ENCODE results near the gene TNP2.
"Not testable (repeated sequence)": the region's sequence is repeated elsewhere in the genome, so short reads cannot be mapped to it uniquely, and the experiment has no call there.

DNA sequence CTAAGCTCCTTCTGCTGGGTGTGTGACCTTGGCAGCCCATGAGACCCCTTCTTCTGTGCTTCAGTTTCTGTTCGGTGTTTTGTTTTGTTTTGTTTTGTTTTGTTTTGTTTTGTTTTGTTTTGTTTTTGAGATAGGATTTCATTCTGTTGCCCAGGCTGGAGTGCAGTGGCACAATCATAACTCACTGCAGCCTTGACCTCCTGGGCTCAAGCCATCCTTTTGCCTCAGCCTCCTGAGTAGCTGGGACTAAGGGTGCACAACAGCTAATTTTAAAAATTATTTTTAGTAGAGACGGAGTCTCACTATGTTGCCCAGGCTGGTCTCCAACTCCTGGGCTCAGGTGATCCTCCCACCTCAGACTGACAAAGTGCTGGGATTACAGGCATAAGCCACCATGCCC, 48.6 kb downstream of the TNP2 start:
- TF ChIP-seq TAF1, POLR2AphosphoS5, POLR2A (IDR thresholded peaks at IDR 0.05; ENCODE audit: low read depth, low read length): not testable (repeated sequence)
